ENCODE results near the gene SLC17A7.

The SLC17A7 gene

GRCh38 chr19:49487277-49488045 lies 46.1 kb upstream of the SLC17A7 start, which contains the start of gene RPL13A (continued):
- TF ChIP-seq ZNF76 (tag by site-specific recombination; IDR thresholded peaks at IDR 0.05; ENCODE audit: borderline replicate concordance, low read depth): peak; percentile 71; the same call in 1 of the 2 replicates
- TF ChIP-seq ZNF792 (tag by site-specific recombination; IDR thresholded peaks at IDR 0.05): no peak
- no peak for TF ChIP-seq ZNF426 (tag by site-specific recombination; IDR thresholded peaks at IDR 0.05)
- no peak for TF ChIP-seq WT1 (tag by site-specific recombination; IDR thresholded peaks at IDR 0.05)
- no peak for TF ChIP-seq ZNF366 (tag by site-specific recombination; conservative IDR thresholded peaks at IDR 0.05)
- 0 out of 2 replicates have a peak, but pooled peaks have one; percentile 67 for TF ChIP-seq ZNF2 (tag by site-specific recombination; IDR thresholded peaks at IDR 0.05)
- TF ChIP-seq ZSCAN5A (tag by site-specific recombination; IDR thresholded peaks at IDR 0.05): peak; percentile 77; the same call in 1 of the 2 replicates
- peak; percentile 100 for TF ChIP-seq ZXDB (tag by site-specific recombination; IDR thresholded peaks at IDR 0.05)
- 0 out of 2 replicates have a peak, but pooled peaks have one; percentile 33 for TF ChIP-seq ZNF138 (tag by site-specific recombination; IDR thresholded peaks at IDR 0.05; ENCODE audit: borderline replicate concordance)
- TF ChIP-seq TSHZ1 (tag by site-specific recombination; IDR thresholded peaks at IDR 0.05; ENCODE audit: borderline replicate concordance): no peak
- peak; percentile 65; the same call in 1 of the 2 replicates for TF ChIP-seq ZBTB17 (tag by site-specific recombination; IDR thresholded peaks at IDR 0.05)
- peak; percentile 9; the same call in 1 of the 2 replicates for TF ChIP-seq PRDM4 (tag by site-specific recombination; IDR thresholded peaks at IDR 0.05)
- peak; percentile 68 for TF ChIP-seq GLIS1 (tag by site-specific recombination; IDR thresholded peaks at IDR 0.05)
- TF ChIP-seq SALL2 (tag by site-specific recombination; IDR thresholded peaks at IDR 0.05; ENCODE audit: borderline replicate concordance): no peak
- TF ChIP-seq ZNF391 (tag by site-specific recombination; IDR thresholded peaks at IDR 0.05; ENCODE audit: borderline replicate concordance, low read depth): peak; percentile 72; the same call in 1 of the 2 replicates
- TF ChIP-seq ZSCAN18 (tag by site-specific recombination; IDR thresholded peaks at IDR 0.05): peak; percentile 14; the same call in 1 of the 2 replicates
- peak; percentile 91 for TF ChIP-seq BCL11B (tag by site-specific recombination; IDR thresholded peaks at IDR 0.05; ENCODE audit: low read depth)
- TF ChIP-seq PRDM10 (tag by site-specific recombination; IDR thresholded peaks at IDR 0.05): no peak
- no peak for TF ChIP-seq ZNF169 (tag by site-specific recombination; IDR thresholded peaks at IDR 0.05)
- TF ChIP-seq KLF10 (tag by site-specific recombination; IDR thresholded peaks at IDR 0.05): peak; percentile 58
- no peak; the same call in 1 of the 2 replicates for TF ChIP-seq ZNF664 (tag by site-specific recombination; IDR thresholded peaks at IDR 0.05)
- no peak for TF ChIP-seq GLIS2 (tag by site-specific recombination; IDR thresholded peaks at IDR 0.05)
- no peak for TF ChIP-seq CTCF (tag by site-specific recombination; IDR thresholded peaks at IDR 0.05)
- TF ChIP-seq ZBTB8A (tag by site-specific recombination; IDR thresholded peaks at IDR 0.05): 0 out of 2 replicates have a peak, but pooled peaks have one; percentile 12

Measured in HEK293 (cell line).